SK-N-SH treated with all-trans-retinoic acid at 6 μM for 48 hours (cell line): ENCODE results near the gene RNF126.

Experiments
- CSRNP3 ChIP-seq: fragments of 250-450 bp; sonication (Bioruptor Pico); IDR thresholded peaks from 2 replicates; pipeline ENCODE4 v1.5.1; 2021; ENCODE audit warnings: mild to moderate bottlenecking, moderate library complexity
- PATZ1 ChIP-seq: fragments of 250-450 bp; sonication (Bioruptor Pico); IDR thresholded peaks from 2 replicates; pipeline ENCODE4 v1.8.0; 2020; ENCODE audit warnings: mild to moderate bottlenecking, moderate library complexity, borderline replicate concordance
- ZFP3 ChIP-seq: fragments of 250-450 bp; sonication (Bioruptor Pico); IDR thresholded peaks from 2 replicates; pipeline ENCODE4 v1.5.0; 2020; ENCODE audit warnings: mild to moderate bottlenecking, moderate library complexity
- ZFP30 ChIP-seq: fragments of 450-650 bp; formaldehyde crosslinking; IDR thresholded peaks from 2 replicates; pipeline ENCODE4 v1.5.0; 2022; ENCODE audit warnings: mild to moderate bottlenecking, moderate library complexity
- ZNF8 ChIP-seq: fragments of 450-650 bp; formaldehyde crosslinking; IDR thresholded peaks from 2 replicates; pipeline ENCODE4 v1.5.0; 2020; ENCODE audit warnings: mild to moderate bottlenecking, moderate library complexity

DNA sequence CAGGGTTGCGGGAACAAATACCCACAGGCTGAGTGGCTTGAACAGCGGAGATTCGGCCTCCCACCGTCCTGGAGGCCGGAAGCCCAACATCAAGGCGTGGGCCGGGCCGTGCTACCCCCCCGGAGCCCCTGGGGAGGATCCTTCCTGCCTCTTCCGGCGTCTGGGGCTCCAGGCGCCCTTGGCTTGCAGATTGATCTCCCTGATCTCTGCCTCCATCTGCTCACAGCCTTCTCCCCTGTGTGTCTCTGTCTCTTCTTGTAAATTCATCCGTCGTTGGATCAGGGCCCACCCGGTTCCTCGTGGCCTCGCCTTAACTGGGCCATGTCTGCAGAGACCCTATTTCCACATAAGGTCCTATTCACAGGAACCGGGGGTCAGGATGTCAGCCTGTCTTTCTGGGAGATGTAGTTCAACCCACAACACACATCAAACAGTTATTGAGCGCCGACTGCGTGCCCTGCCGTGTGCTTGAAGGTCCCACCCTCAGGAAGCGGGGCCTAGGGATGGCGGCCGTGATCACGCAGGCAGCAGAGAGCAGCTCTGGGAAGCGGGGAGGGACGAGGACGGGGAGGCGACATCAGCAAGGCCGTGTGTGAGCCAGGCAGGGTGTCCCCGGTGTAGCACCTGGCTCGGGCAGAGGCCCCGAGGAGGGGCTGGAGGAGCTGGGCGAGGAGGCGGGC lies 52.1 kb downstream of the RNF126 start:
- no peak for TF ChIP-seq CSRNP3
- no peak for TF ChIP-seq ZFP3 (CRISPR knock-in tag)
- peak; percentile 32; the same call in 1 of the 2 replicates for TF ChIP-seq PATZ1 (CRISPR knock-in tag)
- no peak for TF ChIP-seq ZFP30 (CRISPR knock-in tag)
- TF ChIP-seq ZNF8 (CRISPR knock-in tag), result no peak
